ENCODE measurements around the gene HACD1.

DNA sequence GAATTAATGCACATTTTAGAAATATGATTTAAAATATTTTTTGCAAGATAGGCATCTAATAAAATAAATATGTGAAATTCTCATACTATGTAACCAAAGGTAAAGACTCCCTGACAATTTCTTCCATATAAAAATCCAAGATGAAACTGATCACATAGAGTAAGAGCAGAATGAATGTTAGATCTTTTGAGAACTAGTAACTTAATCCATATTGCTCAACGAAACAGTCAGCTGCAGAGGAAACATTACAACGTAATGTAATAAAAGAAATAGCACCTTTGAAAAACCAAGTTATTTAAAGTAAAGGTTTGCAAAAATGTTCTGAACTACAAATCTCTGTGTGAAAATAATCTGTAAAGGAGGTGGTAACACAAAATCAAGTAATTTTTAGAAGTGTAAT, 28.8 kb downstream of the HACD1 start:
- TF ChIP-seq, protein P1, sequence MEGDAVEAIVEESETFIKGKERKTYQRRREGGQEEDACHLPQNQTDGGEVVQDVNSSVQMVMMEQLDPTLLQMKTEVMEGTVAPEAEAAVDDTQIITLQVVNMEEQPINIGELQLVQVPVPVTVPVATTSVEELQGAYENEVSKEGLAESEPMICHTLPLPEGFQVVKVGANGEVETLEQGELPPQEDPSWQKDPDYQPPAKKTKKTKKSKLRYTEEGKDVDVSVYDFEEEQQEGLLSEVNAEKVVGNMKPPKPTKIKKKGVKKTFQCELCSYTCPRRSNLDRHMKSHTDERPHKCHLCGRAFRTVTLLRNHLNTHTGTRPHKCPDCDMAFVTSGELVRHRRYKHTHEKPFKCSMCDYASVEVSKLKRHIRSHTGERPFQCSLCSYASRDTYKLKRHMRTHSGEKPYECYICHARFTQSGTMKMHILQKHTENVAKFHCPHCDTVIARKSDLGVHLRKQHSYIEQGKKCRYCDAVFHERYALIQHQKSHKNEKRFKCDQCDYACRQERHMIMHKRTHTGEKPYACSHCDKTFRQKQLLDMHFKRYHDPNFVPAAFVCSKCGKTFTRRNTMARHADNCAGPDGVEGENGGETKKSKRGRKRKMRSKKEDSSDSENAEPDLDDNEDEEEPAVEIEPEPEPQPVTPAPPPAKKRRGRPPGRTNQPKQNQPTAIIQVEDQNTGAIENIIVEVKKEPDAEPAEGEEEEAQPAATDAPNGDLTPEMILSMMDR (IDR thresholded peaks at IDR 0.05): no peak
- no peak for TF ChIP-seq EZH2 (IDR thresholded peaks at IDR 0.05)
